Stimulated activated effector memory CD8-positive, alpha-beta T cell treated with anti-CD3 and anti-CD28 coated beads, Interleukin-12 subunit alpha, Interleukin-12 subunit beta, amount 100 ng/mL, for 72 hours (primary cell): ENCODE measurements around the gene SLC24A3.
"Not testable (repeated sequence)": the region's sequence is repeated elsewhere in the genome, so short reads cannot be mapped to it uniquely, and the experiment has no call there.

Experiments used
- ATAC-seq: fragments of 150-1000 bp; cut with Tn5 transposase; 2 replicates; pipeline ENCODE4 v1.10.0; 2021
- DNase-seq, 2 donors: peaks; one replicate each; pipeline ENCODE4 v3.0.0; 2021 to 2022; ENCODE audit warnings: low spot score in 2 of 2
- H3K27ac Mint-ChIP-seq: one replicate; pipeline ENCODE4 v1.8.0; 2022; ENCODE audit warnings: mild to moderate bottlenecking, mixed read lengths
- H3K36me3 Mint-ChIP-seq: one replicate; pipeline ENCODE4 v1.8.0; 2022; ENCODE audit warnings: mild to moderate bottlenecking, mixed read lengths
- H3K4me1 Mint-ChIP-seq: one replicate; pipeline ENCODE4 v1.8.0; 2022; ENCODE audit warnings: mixed read lengths
- H3K4me3 Mint-ChIP-seq: one replicate; pipeline ENCODE4 v1.8.0; 2022; ENCODE audit warnings: mild to moderate bottlenecking, mixed read lengths
- H3K9me3 Mint-ChIP-seq: one replicate; pipeline ENCODE4 v1.8.0; 2022; ENCODE audit warnings: mixed read lengths

The SLC24A3 gene

DNA sequence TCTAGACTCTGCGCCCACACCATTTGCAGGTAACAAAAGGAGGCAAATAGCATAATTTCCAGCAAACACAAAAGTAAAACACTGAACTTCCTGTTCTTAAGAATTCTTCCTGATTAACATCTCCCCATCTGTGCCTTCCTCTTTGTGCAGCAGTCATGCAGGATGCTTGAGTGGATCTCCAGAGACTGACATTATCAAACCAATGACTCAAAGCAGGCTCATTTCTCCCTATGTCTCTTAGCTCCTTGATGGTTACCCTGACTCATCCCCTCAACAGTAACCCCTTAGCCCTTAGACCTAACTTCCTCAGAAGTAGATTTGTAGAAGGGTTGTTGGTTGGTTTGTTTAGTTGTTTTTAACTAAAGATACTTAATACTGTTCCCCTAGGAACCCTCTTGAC is 408.6 kb downstream of the SLC24A3 start:
- no peak for ATAC-seq
- Mint-ChIP-seq H3K4me3 (no peak overlapping the region), H3K4me1 (no peaks in the 10 kb centered on the region), H3K27ac (no peak overlapping the region), H3K36me3 (no peaks in the 10 kb centered on the region), H3K9me3 (peaks cover 5% of the 10 kb centered on the region)
- DNase-seq: no peak

DNA sequence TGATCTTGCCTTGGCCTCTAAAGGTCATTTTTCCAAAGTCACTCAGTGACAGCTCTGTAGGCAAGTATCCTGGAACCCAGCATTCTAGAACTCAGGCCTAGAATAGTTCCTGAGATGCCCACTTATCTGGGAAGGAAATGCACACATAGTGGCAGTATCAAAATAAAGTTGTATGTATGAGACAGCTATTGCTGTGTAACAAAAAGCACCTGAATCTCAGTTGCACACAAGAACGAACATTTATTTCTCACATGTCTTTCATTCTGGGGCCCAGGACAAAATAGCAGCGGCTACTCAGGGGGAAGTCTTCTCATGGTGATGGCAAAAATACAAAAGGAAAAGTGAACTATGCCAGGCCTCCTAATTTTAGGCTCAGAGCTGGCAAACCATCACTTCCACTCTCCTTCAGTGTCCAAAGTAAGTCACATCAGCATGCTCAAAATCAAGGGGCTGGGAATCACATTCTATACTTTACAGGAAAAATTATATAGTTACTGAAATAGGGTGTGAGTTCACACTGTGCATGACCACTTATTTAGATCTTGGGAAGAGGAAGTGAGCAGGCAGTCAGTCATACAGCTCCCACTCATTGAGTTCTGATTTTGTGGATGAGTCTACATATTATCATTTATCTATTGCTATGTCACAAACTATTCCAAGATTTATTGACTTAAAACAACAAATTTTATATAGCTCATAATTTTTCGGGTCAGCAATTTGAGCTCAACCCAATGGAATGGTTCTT is 412.0 kb downstream of the SLC24A3 start:
- H3K27ac Mint-ChIP-seq: no peak overlapping the region
- H3K36me3 Mint-ChIP-seq: no peaks in the 10 kb centered on the region
- H3K4me1 Mint-ChIP-seq: no peaks in the 10 kb centered on the region
- ATAC-seq (no peak), DNase-seq (no peak)
- no peak overlapping the region for H3K4me3 Mint-ChIP-seq
- H3K9me3 Mint-ChIP-seq: peaks cover 9% of the 10 kb centered on the region

DNA sequence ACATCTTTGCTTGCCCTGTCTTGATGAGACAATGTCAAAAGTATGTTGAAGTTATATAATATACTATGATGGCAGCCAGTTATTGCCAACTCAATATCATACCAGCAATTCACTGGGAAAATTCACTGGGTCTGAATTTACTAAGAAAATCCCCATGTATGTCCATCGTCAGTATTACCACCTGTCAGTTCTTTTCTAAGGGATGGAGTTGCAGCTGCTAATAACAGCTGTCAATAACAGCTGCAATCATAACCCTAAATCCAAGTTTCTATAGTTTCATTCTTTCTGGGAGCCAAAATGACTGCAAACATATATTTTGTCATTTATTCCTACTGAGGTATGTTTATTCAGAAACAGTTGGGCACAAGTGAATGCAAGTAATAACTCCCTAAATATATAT is 413.0 kb downstream of the SLC24A3 start:
- Mint-ChIP-seq H3K4me3 (no peak overlapping the region), H3K9me3 (peaks cover 9% of the 10 kb centered on the region), H3K36me3 (no peaks in the 10 kb centered on the region), H3K4me1 (no peaks in the 10 kb centered on the region), H3K27ac (no peak overlapping the region)
- no peak for DNase-seq
- no peak for ATAC-seq

DNA sequence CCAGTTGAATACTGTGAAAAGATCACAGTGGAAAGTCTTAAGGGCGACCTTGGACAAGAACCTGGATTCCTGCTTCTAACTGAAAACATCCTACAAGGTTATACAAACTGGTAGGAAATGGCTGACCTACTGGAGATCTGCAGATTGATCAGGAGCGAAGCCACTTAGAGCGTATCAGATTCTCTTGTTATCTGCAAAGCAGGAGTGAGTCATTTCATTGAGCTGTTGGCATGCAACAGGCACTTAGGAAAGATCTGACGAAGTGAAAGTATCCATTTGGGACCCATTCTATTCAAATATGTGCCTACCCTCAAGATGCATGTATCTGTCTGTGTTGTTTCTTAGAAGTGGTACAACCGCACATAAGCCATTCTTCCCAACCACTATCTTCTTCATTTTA is 414.5 kb downstream of the SLC24A3 start:
- no peak for DNase-seq
- no peak for ATAC-seq
- H3K9me3 Mint-ChIP-seq: peaks cover 9% of the 10 kb centered on the region
- H3K27ac Mint-ChIP-seq: no peak overlapping the region
- no peak overlapping the region for H3K4me3 Mint-ChIP-seq
- no peaks in the 10 kb centered on the region for H3K36me3 Mint-ChIP-seq
- H3K4me1 Mint-ChIP-seq: no peaks in the 10 kb centered on the region

DNA sequence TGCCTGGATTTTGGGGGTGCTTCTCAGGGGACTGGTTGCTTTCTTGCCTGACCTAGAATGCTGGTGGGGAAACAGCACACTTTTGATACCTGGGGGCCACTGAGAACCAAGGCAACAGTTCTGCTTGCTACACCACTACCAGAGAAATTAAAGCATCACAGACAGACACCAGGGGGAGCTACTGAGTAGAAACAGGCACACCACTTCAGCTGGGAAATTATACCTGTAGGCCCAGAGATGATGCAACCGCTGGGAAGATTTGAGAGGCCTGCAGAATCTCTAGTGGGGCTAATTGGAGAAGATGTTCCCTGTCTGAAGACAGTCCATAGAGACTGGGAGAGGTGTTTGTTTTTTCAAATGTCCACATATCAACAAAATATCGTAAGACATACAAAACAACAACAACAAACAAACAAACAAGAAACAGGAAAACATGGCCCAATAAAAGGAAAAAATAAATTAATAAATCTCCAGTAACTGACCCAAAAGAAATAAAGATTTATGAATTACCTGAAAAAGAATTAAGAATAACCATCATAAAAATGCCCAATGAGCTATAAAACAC is 416.2 kb downstream of the SLC24A3 start:
- Mint-ChIP-seq H3K4me1 (no peaks in the 10 kb centered on the region), H3K4me3 (no peak overlapping the region), H3K36me3 (no peaks in the 10 kb centered on the region), H3K27ac (no peak overlapping the region), H3K9me3 (peaks cover 7% of the 10 kb centered on the region)
- DNase-seq (peak; percentile 28 to 70), ATAC-seq (no peak)

DNA sequence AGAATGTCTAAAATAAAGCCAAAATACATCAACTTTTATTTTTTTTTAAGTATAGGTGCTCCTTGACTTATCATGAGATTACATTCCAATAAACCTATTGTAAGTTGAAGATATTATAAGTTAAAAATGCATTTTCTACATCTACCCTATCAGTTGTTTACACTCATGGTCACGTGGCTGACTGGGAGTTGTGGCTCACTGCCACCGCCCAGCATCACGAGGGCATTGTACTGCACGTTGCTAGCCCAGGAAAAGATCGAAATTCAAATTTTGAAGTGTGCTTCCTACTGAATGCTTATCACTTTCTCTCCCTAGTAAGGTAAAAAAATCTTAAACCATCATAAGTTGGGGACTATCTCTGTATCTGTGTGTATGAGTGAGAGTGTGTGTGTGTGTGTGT is 419.0 kb downstream of the SLC24A3 start:
- Mint-ChIP-seq H3K4me3 (no peak overlapping the region), H3K27ac (no peak overlapping the region), H3K9me3 (peaks cover 4% of the 10 kb centered on the region), H3K4me1 (no peaks in the 10 kb centered on the region), H3K36me3 (no peaks in the 10 kb centered on the region)
- ATAC-seq (no peak), DNase-seq (no peak)

DNA sequence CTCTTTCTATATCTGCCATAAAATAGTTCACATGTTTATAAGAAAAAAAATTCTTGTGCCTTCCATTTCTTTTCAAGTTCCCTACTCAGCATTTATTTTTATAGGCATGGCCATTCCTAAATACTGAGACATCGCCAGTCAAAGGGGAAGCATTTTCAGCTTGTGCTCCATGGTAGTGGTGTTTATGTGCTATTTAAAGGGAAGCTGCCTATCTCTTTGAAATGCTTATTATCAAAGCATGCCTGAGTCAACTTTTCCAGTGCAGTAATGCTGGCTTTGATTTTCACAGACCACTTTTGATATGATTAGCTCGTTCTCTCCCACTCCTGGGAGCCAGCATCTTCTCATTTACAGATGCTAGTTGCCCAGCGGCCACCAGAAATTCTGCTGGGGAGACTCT is 421.5 kb downstream of the SLC24A3 start:
- no peak for ATAC-seq
- Mint-ChIP-seq H3K4me1 (no peaks in the 10 kb centered on the region), H3K27ac (no peak overlapping the region), H3K9me3 (peaks cover 3% of the 10 kb centered on the region), H3K36me3 (no peaks in the 10 kb centered on the region), H3K4me3 (no peak overlapping the region)
- DNase-seq: no peak

DNA sequence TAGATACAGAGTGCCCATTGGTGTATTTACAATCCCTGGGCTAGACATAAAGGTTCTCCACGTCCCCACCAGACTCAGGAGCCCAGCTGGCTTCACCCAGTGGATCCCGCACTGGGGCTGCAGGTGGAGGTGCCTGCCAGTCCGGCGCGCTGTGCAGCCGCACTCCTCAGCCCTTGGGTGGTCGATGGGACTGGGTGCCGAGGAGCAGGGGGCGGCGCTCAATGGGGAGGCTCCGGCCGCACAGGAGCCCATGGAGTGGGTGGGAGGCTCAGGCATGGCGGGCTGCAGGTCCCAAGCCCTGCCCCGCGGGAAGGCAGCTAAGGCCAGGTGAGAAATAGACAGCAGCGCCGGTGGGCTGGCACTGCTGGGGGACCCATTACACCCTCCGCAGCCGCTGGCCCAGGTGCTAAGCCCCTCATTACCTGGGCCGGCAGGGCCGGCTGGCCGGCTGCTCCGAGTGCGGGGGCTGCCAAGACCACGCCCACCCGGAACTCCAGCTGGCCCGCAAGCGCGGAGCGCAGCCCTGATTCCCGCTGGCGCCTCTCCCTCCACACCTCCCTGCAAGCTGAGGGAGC is 427.1 kb downstream of the SLC24A3 start:
- H3K9me3 Mint-ChIP-seq, H3K27ac Mint-ChIP-seq, H3K4me1 Mint-ChIP-seq, H3K36me3 Mint-ChIP-seq, H3K4me3 Mint-ChIP-seq, DNase-seq, ATAC-seq: not testable (repeated sequence)

DNA sequence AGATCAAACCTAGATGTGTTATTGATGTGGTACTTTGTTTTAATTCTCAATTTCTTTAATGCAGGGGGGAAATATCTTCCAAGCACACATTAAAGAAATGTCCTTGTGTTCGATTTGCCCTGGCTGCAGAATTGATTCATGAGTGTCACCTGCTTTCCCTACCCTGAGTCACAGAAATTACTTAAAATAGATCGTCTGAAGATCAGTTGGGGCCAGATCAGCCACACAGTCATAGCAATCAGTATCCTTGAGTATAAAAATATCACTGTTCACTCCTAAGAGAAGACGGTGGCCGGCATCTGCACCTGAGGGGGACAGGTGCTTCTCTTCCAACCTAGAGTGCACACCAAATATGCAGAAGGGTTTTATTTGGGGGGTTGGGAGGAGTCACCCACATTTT is 430.4 kb downstream of the SLC24A3 start:
- Mint-ChIP-seq H3K27ac (no peak overlapping the region), H3K9me3 (no peaks in the 10 kb centered on the region), H3K36me3 (no peaks in the 10 kb centered on the region), H3K4me1 (no peaks in the 10 kb centered on the region), H3K4me3 (no peak overlapping the region)
- DNase-seq (no peak), ATAC-seq (no peak)

DNA sequence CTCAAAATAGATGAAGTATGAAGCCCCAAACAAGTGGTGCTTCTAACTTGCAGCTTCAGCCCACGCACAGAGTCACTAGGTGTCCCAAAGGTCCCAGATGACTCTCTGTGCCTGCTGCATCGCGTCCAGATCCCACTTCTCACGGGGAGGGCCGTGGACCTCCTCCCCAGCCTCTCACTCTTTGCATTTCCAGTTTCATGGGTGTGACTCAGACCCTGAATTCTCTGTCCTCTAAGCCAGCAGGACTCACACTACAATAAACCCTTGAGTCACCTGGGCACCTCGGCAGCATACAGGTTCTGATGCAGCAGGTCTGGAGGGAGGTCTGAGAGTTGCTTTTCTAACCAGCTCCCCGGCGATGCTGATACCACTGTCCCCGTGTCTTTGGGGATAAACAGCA is 431.6 kb downstream of the SLC24A3 start:
- H3K9me3 Mint-ChIP-seq: no peaks in the 10 kb centered on the region
- peak; percentile 24 for ATAC-seq
- no peaks in the 10 kb centered on the region for H3K36me3 Mint-ChIP-seq
- DNase-seq: no peak
- H3K27ac Mint-ChIP-seq: no peak overlapping the region
- no peak overlapping the region for H3K4me3 Mint-ChIP-seq
- H3K4me1 Mint-ChIP-seq: no peaks in the 10 kb centered on the region

DNA sequence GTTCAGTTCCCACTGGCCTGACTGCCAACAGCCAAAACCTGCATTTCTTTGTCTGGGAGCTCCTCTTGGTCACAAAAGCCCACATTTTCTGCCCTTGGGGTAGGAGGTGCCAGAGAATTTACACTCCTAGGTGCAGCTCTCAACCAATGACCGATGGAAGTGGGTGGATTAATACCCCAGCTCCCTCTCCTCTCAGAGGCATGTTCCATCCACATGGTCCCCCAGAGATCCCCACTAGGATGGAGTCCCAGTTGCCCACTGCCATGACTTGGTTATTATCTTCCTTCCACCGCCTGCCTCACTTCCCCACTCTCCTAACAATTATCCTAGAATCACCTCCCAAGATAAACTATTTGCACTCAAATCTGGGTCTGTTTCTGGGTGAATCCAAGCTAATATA is 434.5 kb downstream of the SLC24A3 start:
- Mint-ChIP-seq H3K9me3 (peaks cover 7% of the 10 kb centered on the region), H3K36me3 (no peaks in the 10 kb centered on the region), H3K4me1 (no peaks in the 10 kb centered on the region), H3K27ac (no peak overlapping the region), H3K4me3 (no peak overlapping the region)
- ATAC-seq (no peak), DNase-seq (no peak)

DNA sequence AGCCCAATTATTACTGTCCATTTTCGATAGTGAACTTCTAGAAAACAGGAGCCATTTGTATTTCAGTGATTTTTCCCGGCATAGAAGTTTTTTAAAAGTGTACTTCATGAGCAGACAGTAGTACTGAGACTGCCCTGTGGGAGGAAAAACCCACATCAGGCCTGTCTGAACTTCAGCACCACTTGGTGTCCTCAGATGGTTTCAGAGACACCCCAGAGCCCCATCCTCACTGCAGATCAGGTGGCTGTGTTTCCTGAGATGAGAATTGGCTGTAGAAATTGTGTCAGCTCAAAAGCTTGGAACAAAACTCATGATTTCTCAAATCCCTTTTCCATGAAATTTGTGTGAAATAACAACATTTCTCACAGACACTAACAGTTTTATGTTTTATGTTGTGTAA is 435.6 kb downstream of the SLC24A3 start:
- Mint-ChIP-seq H3K4me1 (no peaks in the 10 kb centered on the region), H3K4me3 (no peak overlapping the region), H3K27ac (no peak overlapping the region), H3K9me3 (peaks cover 7% of the 10 kb centered on the region), H3K36me3 (no peaks in the 10 kb centered on the region)
- ATAC-seq: no peak
- no peak for DNase-seq

DNA sequence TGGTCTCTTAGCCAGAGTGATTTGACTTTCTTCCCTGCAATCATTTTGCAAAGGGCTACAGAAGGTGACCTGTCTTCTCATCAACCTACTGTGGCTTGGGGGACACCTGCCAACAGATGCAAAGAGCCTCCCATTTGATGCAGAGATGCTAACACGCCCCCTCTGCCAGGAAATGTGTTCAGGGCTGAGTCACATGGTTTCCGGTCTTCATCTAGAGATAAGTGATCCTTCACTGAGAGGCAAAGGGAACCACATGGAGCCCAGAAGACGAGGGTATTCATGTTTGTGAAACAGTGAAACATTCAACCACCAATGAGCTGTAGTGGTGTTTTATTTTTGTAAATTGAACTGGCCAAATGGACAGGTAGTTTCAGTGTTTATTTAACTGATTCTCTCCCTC is 436.6 kb downstream of the SLC24A3 start:
- ATAC-seq (no peak), DNase-seq (no peak)
- Mint-ChIP-seq H3K27ac (no peak overlapping the region), H3K36me3 (no peaks in the 10 kb centered on the region), H3K9me3 (peaks cover 7% of the 10 kb centered on the region), H3K4me3 (no peak overlapping the region), H3K4me1 (no peaks in the 10 kb centered on the region)

DNA sequence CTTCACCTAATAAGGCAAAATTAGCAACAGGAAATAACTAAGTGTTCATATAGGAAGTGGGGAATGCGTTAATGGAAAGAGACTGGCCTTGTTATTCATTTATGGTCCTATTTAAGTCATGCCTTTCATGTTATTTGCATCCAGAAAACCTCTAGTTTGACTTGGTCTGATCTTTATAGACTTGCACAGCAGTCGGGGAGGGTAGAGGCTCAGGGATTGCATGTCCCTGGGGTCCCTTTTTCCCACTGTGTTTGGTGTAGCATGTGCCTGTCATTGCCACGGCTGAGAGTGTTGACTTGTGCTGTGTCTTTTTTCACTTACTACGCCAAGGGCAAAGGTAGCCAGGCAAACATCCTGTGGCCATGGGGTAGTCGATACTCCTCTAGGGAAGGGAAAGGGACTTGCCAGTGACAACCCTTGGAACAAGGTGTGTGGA is 440.2 kb downstream of the SLC24A3 start:
- H3K4me1 Mint-ChIP-seq: no peaks in the 10 kb centered on the region
- no peak overlapping the region for H3K27ac Mint-ChIP-seq
- no peak overlapping the region for H3K4me3 Mint-ChIP-seq
- no peak for DNase-seq
- H3K36me3 Mint-ChIP-seq: no peaks in the 10 kb centered on the region
- no peak for ATAC-seq
- H3K9me3 Mint-ChIP-seq: peaks cover 7% of the 10 kb centered on the region

DNA sequence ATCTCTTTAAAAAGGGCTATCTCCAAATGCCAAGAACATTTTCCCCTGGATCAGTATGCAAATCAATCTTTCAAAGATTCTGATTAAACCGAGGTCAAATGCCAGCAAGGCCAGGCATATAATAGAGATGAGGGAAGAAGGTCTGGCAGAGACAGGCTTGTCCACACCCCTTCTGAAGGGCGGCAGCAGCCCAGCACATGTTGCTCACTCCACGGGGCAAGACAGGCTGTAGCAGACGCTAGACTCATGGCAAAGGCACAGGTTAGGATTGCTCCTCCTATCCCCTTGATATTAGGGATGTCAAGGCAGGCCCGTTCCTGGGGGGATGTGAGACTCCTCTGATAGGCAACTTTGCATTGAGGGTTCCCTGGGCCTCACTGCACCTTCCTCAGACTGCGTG is 440.9 kb downstream of the SLC24A3 start:
- Mint-ChIP-seq H3K4me3 (no peak overlapping the region), H3K9me3 (peaks cover 7% of the 10 kb centered on the region), H3K36me3 (no peaks in the 10 kb centered on the region), H3K27ac (no peak overlapping the region), H3K4me1 (no peaks in the 10 kb centered on the region)
- no peak for DNase-seq
- no peak for ATAC-seq

DNA sequence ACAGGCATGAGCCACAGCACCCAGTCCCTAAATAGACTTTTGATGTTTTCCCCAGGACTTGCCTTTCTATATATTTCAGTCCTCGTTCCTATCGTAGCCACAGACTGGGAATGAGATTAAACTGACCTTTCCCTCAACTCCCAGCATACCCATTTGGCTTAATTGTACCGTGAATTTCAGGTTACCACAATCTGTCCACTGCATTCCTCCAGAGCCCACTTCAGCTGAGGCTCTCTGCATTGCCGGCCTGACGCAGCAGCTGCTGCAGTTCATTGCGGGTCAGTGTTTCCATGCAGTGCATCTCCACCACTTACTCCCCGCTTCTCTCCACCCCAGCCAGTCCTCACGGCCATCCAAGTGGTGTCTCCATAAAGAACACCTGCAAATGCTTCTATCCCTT is 442.5 kb downstream of the SLC24A3 start:
- Mint-ChIP-seq H3K27ac (no peak overlapping the region), H3K9me3 (peaks cover 7% of the 10 kb centered on the region), H3K4me3 (no peak overlapping the region), H3K4me1 (no peaks in the 10 kb centered on the region), H3K36me3 (no peaks in the 10 kb centered on the region)
- DNase-seq (no peak), ATAC-seq (no peak)
